ENCODE data around the gene PCDH12. TPM values are rescaled to one million over a fixed set of nuclear protein-coding genes. Genes with fewer than 3 reads are reported as not detected.
"Not testable (repeated sequence)": the region's sequence is repeated elsewhere in the genome, so short reads cannot be mapped to it uniquely, and the experiment has no call there.

The PCDH12 gene
- polyA plus RNA-seq, 1 donor, result 6.2 TPM

- no CpG with 5 or more reads among the region's 2 CpGs for WGBS (ENCODE audit: insufficient coverage, low lambda C conversion rate)
- Histone ChIP-seq H3K9me3 (ENCODE audit: control insufficient read depth, low read depth, low read length) (no peaks in the 10 kb centered on the region), H3K27ac (ENCODE audit: low read length) (no peak overlapping the region), H3K4me1 (ENCODE audit: control insufficient read depth, insufficient read depth, low read length) (peaks cover 5% of the 10 kb centered on the region), H3K36me3 (ENCODE audit: control insufficient read depth, insufficient read depth, low read length) (peaks cover 60% of the 10 kb centered on the region), H3K4me3 (ENCODE audit: low read length) (no peak overlapping the region), H3K27me3 (ENCODE audit: control insufficient read depth, insufficient read depth, low read length) (no peaks in the 10 kb centered on the region)
- DNase-seq, result no peak
These were observed 31.6 kb downstream of the PCDH12 start for GRCh38 chr5:141926434-141926833.

- Histone ChIP-seq H3K9me3 (ENCODE audit: control insufficient read depth, low read depth, low read length) (no peaks in the 10 kb centered on the region), H3K4me1 (ENCODE audit: control insufficient read depth, insufficient read depth, low read length) (peaks cover 17% of the 10 kb centered on the region), H3K27ac (ENCODE audit: low read length) (peak within 1 kb of the TSS; percentile 97), H3K36me3 (ENCODE audit: control insufficient read depth, insufficient read depth, low read length) (peaks cover 32% of the 10 kb centered on the region), H3K27me3 (ENCODE audit: control insufficient read depth, insufficient read depth, low read length) (no peaks in the 10 kb centered on the region), H3K4me3 (ENCODE audit: low read length) (peak within 1 kb of the TSS; percentile 77)
- WGBS (ENCODE audit: insufficient coverage, low lambda C conversion rate), result no CpG with 5 or more reads among the region's 53 CpGs
- peak; percentile 92 to 98 for DNase-seq
These were observed 34.3 kb downstream of the PCDH12 start, which contains the start of gene DELE1 for GRCh38 chr5:141923448-141924313. Gene DELE1 (plus strand): TSS chr5:141923871. CDS start chr5:141923942, 71 bp downstream.

GRCh38 chr5:141922827-141923447 is 35.1 kb downstream of the PCDH12 start:
- not testable (repeated sequence) for DNase-seq; H3K27me3 ChIP-seq (ENCODE audit: control insufficient read depth, insufficient read depth, low read length); H3K9me3 ChIP-seq (ENCODE audit: control insufficient read depth, low read depth, low read length)
- H3K4me1 ChIP-seq (ENCODE audit: control insufficient read depth, insufficient read depth, low read length), result peaks cover 17% of the 10 kb centered on the region
- H3K36me3 ChIP-seq (ENCODE audit: control insufficient read depth, insufficient read depth, low read length), result peaks cover 25% of the 10 kb centered on the region
- peak overlapping the region; percentile 77 for H3K4me3 ChIP-seq (ENCODE audit: low read length)
- WGBS (ENCODE audit: insufficient coverage, low lambda C conversion rate), result no CpG with 5 or more reads among the region's 28 CpGs
- H3K27ac ChIP-seq (ENCODE audit: low read length), result peak overlapping the region; percentile 97

- Histone ChIP-seq H3K4me1 (ENCODE audit: control insufficient read depth, insufficient read depth, low read length) (peaks cover 17% of the 10 kb centered on the region), H3K9me3 (ENCODE audit: control insufficient read depth, low read depth, low read length) (no peaks in the 10 kb centered on the region), H3K36me3 (ENCODE audit: control insufficient read depth, insufficient read depth, low read length) (peaks cover 5% of the 10 kb centered on the region), H3K27ac (ENCODE audit: low read length) (no peak overlapping the region), H3K4me3 (ENCODE audit: low read length) (no peak overlapping the region), H3K27me3 (ENCODE audit: control insufficient read depth, insufficient read depth, low read length) (no peaks in the 10 kb centered on the region)
- no peak for DNase-seq
- WGBS (ENCODE audit: insufficient coverage, low lambda C conversion rate), result 80% methylated on average over 1 of the region's 2 CpGs
These were observed 37.2 kb downstream of the PCDH12 start for GRCh38 chr5:141920771-141921170.

- Histone ChIP-seq H3K4me3 (ENCODE audit: low read length) (no peak overlapping the region), H3K27ac (ENCODE audit: low read length) (peak overlapping the region; percentile 74), H3K4me1 (ENCODE audit: control insufficient read depth, insufficient read depth, low read length) (peaks cover 16% of the 10 kb centered on the region), H3K9me3 (ENCODE audit: control insufficient read depth, low read depth, low read length) (no peaks in the 10 kb centered on the region), H3K36me3 (ENCODE audit: control insufficient read depth, insufficient read depth, low read length) (no peaks in the 10 kb centered on the region), H3K27me3 (ENCODE audit: control insufficient read depth, insufficient read depth, low read length) (no peaks in the 10 kb centered on the region)
- 20% methylated on average over 1 of the region's 8 CpGs for WGBS (ENCODE audit: insufficient coverage, low lambda C conversion rate)
- DNase-seq, result peak; percentile 82 to 91
These were observed 38.5 kb downstream of the PCDH12 start for GRCh38 chr5:141919218-141920119.

- DNase-seq, result no peak
- no peak overlapping the region for H3K27ac ChIP-seq (ENCODE audit: low read length)
- no CpG with 5 or more reads among the region's 5 CpGs for WGBS (ENCODE audit: insufficient coverage, low lambda C conversion rate)
- peaks cover 6% of the 10 kb centered on the region for H3K27me3 ChIP-seq (ENCODE audit: control insufficient read depth, insufficient read depth, low read length)
- no peaks in the 10 kb centered on the region for H3K9me3 ChIP-seq (ENCODE audit: control insufficient read depth, low read depth, low read length)
- H3K36me3 ChIP-seq (ENCODE audit: control insufficient read depth, insufficient read depth, low read length), result no peaks in the 10 kb centered on the region
- no peak overlapping the region for H3K4me3 ChIP-seq (ENCODE audit: low read length)
- H3K4me1 ChIP-seq (ENCODE audit: control insufficient read depth, insufficient read depth, low read length), result peaks cover 12% of the 10 kb centered on the region
These were observed 40.2 kb downstream of the PCDH12 start for GRCh38 chr5:141917760-141918159.

GRCh38 chr5:141916522-141916921 is 41.5 kb downstream of the PCDH12 start:
- H3K27me3 ChIP-seq (ENCODE audit: control insufficient read depth, insufficient read depth, low read length), result peaks cover 7% of the 10 kb centered on the region
- no peaks in the 10 kb centered on the region for H3K36me3 ChIP-seq (ENCODE audit: control insufficient read depth, insufficient read depth, low read length)
- no peaks in the 10 kb centered on the region for H3K9me3 ChIP-seq (ENCODE audit: control insufficient read depth, low read depth, low read length)
- 80% methylated on average over 1 of the region's 2 CpGs for WGBS (ENCODE audit: insufficient coverage, low lambda C conversion rate)
- no peak overlapping the region for H3K4me3 ChIP-seq (ENCODE audit: low read length)
- H3K4me1 ChIP-seq (ENCODE audit: control insufficient read depth, insufficient read depth, low read length), result peaks cover 12% of the 10 kb centered on the region
- no peak overlapping the region for H3K27ac ChIP-seq (ENCODE audit: low read length)
- no peak for DNase-seq

GRCh38 chr5:141915881-141916336 is 42.1 kb downstream of the PCDH12 start:
- Histone ChIP-seq H3K4me1 (ENCODE audit: control insufficient read depth, insufficient read depth, low read length) (peaks cover 12% of the 10 kb centered on the region), H3K27ac (ENCODE audit: low read length) (no peak overlapping the region), H3K36me3 (ENCODE audit: control insufficient read depth, insufficient read depth, low read length) (no peaks in the 10 kb centered on the region), H3K9me3 (ENCODE audit: control insufficient read depth, low read depth, low read length) (no peaks in the 10 kb centered on the region), H3K27me3 (ENCODE audit: control insufficient read depth, insufficient read depth, low read length) (peaks cover 7% of the 10 kb centered on the region), H3K4me3 (ENCODE audit: low read length) (no peak overlapping the region)
- no peak for DNase-seq
- WGBS (ENCODE audit: insufficient coverage, low lambda C conversion rate), result no CpG with 5 or more reads among the region's 6 CpGs

- H3K4me3 ChIP-seq (ENCODE audit: low read length), result no peak overlapping the region
- H3K9me3 ChIP-seq (ENCODE audit: control insufficient read depth, low read depth, low read length), result no peaks in the 10 kb centered on the region
- peaks cover 7% of the 10 kb centered on the region for H3K27me3 ChIP-seq (ENCODE audit: control insufficient read depth, insufficient read depth, low read length)
- no peaks in the 10 kb centered on the region for H3K36me3 ChIP-seq (ENCODE audit: control insufficient read depth, insufficient read depth, low read length)
- no peak overlapping the region for H3K27ac ChIP-seq (ENCODE audit: low read length)
- peaks cover 8% of the 10 kb centered on the region for H3K4me1 ChIP-seq (ENCODE audit: control insufficient read depth, insufficient read depth, low read length)
- 100% methylated on average over 3 of the region's 3 CpGs for whole genome bisulfite sequencing (ENCODE audit: insufficient coverage, low lambda C conversion rate)
- DNase-seq, result no peak
These were observed 43.2 kb downstream of the PCDH12 start for GRCh38 chr5:141914797-141915196.
